Mesothelial cell of epicardium (in vitro differentiated cells): ENCODE results near the gene REXO5. TPM values are rescaled to one million over a fixed set of nuclear protein-coding genes. Genes with fewer than 3 reads are reported as not detected.

Source experiments
- DNase-seq, 2 experiments: peaks; one replicate each; pipeline ENCODE4 v3.0.0; 2021; ENCODE audit warnings: low spot score in 2 of 2; ENCODE audit not compliant: unreplicated experiment in 2 of 2
- H3K27ac Mint-ChIP-seq: 2 replicates; pipeline ENCODE4 v1.8.0; 2021; ENCODE audit warnings: mixed read lengths
- H3K27me3 Mint-ChIP-seq: 2 replicates; pipeline ENCODE4 v1.8.0; 2021; ENCODE audit warnings: low read depth, mixed read lengths
- H3K36me3 Mint-ChIP-seq: 2 replicates; pipeline ENCODE4 v1.8.0; 2021; ENCODE audit warnings: mixed read lengths
- H3K4me1 Mint-ChIP-seq: 2 replicates; pipeline ENCODE4 v1.8.0; 2021; ENCODE audit warnings: mixed read lengths
- H3K4me3 Mint-ChIP-seq: 2 replicates; pipeline ENCODE4 v1.8.0; 2021; ENCODE audit warnings: mild to moderate bottlenecking, moderate library complexity, mixed read lengths
- H3K9me3 Mint-ChIP-seq: 2 replicates; pipeline ENCODE4 v1.8.0; 2021; ENCODE audit warnings: mixed read lengths
- CTCF ChIP-seq: fragments of 200-600 bp; sonication (generic); IDR thresholded peaks from one replicate; pipeline ENCODE4 v1.5.0; 2021; ENCODE audit warnings: antibody characterized with exemption; ENCODE audit not compliant: unreplicated experiment
- total RNA-seq: library from RNA; stranded (reverse); gene quantifications from 3 replicates; pipeline ENCODE4 v1.2.1, GENCODE V29; 2021

The REXO5 gene
- total RNA-seq, 1 donor from 2014 or later, result 5.1 TPM

DNA sequence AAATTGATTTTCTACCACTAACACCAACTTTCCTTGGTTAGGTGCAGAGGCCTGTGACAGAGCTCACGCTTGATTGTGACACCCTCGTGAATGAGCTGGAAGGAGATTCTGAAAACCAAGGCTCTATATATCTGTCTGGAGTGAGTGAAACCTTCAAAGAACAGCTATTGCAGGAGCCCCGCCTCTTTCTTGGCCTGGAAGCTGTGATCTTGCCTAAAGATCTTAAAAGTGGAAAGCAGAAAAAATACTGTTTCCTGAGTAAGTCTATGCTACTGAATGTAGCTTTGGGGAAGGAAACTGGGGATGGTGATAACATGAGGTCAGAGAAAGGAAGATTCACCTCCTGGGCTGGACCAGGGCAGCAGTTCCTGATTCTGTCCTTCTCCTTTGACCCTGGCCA lies 38.3 kb downstream of the REXO5 start:
- Mint-ChIP-seq H3K27me3 (no peaks in the 10 kb centered on the region), H3K36me3 (peaks cover 10% of the 10 kb centered on the region), H3K9me3 (no peaks in the 10 kb centered on the region), H3K27ac (peak overlapping the region; percentile 23), H3K4me3 (no peak overlapping the region), H3K4me1 (peaks cover 1% of the 10 kb centered on the region)
- TF ChIP-seq CTCF, result no peak
- DNase-seq, result no peak

DNA sequence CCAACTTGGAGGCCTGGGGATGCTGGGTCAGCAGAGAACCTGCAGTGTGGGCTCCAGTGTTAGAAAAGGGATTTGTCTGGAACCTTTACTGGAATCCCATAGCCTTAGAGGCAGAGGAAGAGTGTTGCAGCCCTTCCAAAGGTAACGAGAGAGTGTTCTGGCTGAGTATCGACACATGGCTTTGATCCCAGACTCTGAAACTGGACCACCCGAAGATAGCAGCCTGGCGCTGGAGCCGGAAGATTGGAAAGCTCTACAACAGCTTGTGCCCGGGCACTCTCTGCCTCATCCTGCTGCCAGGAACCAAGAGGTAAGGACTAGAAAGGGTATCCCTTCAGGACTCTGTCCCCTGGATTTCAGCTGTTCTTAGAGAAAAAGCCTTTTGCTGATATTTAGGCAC lies 39.7 kb downstream of the REXO5 start:
- peaks cover 12% of the 10 kb centered on the region for H3K4me1 Mint-ChIP-seq
- no peak overlapping the region for H3K27ac Mint-ChIP-seq
- no peak for DNase-seq
- no peaks in the 10 kb centered on the region for H3K9me3 Mint-ChIP-seq
- no peaks in the 10 kb centered on the region for H3K27me3 Mint-ChIP-seq
- peaks cover 10% of the 10 kb centered on the region for H3K36me3 Mint-ChIP-seq
- H3K4me3 Mint-ChIP-seq, result no peak overlapping the region
- TF ChIP-seq CTCF, result no peak

DNA sequence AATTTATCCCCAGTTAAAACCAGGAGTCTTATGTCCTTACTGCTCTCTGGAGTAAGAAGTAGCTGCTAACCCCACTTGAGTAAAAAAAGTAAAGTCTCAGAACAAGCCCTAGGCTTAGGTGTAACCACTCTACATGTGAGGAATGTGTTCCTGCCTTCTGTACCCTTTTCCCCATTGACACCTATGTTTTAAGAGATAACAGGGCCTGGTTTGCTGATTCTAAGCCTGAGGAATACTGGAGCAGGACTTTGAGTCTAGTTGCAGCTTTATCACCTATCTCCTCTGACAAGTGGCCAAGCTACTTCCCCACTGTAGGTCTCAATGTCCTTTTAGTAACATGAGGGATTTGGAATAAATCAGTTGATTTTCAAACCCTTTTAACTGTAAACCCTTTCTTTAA lies 40.2 kb downstream of the REXO5 start:
- Mint-ChIP-seq H3K4me3 (no peak overlapping the region), H3K36me3 (peaks cover 8% of the 10 kb centered on the region), H3K27ac (no peak overlapping the region), H3K9me3 (no peaks in the 10 kb centered on the region), H3K27me3 (no peaks in the 10 kb centered on the region), H3K4me1 (peaks cover 17% of the 10 kb centered on the region)
- no peak for TF ChIP-seq CTCF
- DNase-seq, result no peak

- peaks cover 6% of the 10 kb centered on the region for H3K36me3 Mint-ChIP-seq
- DNase-seq, result no peak
- no peaks in the 10 kb centered on the region for H3K27me3 Mint-ChIP-seq
- no peak overlapping the region for H3K4me3 Mint-ChIP-seq
- no peak overlapping the region for H3K27ac Mint-ChIP-seq
- no peaks in the 10 kb centered on the region for H3K9me3 Mint-ChIP-seq
- peaks cover 23% of the 10 kb centered on the region for H3K4me1 Mint-ChIP-seq
- no peak for TF ChIP-seq CTCF
These were observed 41.2 kb downstream of the REXO5 start for GRCh38 chr16:20847550-20847949.

DNA sequence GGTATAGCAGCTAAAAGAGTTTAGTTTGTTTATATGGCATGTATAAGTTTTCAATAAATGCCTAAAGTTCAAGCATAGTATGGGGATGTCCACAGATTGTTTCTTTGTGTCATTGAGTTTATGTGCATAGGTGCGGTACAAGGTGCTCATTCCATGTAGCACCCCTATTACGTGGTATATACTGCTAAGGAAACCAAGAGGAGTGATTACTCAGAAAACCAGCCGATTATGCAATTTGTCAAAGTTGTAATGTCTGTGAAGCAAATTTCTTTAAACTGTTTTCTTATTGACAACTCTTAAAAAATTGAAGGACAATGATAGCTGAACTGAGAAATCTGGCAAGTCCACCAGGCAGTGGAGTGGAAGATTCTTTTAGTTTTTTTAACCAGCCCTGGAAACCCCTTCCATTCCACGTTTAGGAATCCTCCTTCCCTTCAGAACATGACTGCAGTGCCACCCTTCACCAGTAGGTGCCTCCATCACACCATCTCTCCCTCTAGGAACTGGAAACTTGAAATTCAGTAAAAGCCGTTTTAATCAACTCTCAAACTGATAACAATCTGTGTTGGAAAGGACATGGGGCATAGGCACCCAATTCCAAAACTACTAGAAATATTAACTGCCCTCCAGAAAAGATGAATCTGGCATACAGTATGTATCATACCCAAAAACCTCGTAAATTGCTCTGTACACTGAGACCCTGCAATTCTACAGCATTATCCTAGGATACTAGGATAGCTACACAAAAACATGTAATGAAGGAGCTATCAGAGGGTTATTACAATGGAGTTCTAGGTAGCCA lies 43.5 kb downstream of the REXO5 start:
- Mint-ChIP-seq H3K4me1 (peaks cover 29% of the 10 kb centered on the region), H3K27ac (no peak overlapping the region), H3K4me3 (no peak overlapping the region), H3K9me3 (no peaks in the 10 kb centered on the region), H3K36me3 (peaks cover 8% of the 10 kb centered on the region), H3K27me3 (no peaks in the 10 kb centered on the region)
- peak; percentile 95 for TF ChIP-seq CTCF
- DNase-seq, result peak; percentile 32 to 82
